HCT116 (cell line): ENCODE data around the gene MYPN. TPM values are rescaled to one million over a fixed set of nuclear protein-coding genes. Genes with fewer than 3 reads are reported as not detected.

Experiments
- ATAC-seq: fragments of 200-7000 bp; cut with Tn5 transposase; 2 replicates; pipeline ENCODE4 v1.9.1; 2020; ENCODE audit warnings: mild to moderate bottlenecking, moderate library complexity
- BruUV-seq: library from RNA; stranded (reverse); fragments of 400-500 nt; replicated peaks from 2 replicates; lab custom pipeline; 2021; lab: Mats Ljungman, UMichigan
- CTCF ChIA-PET: fragments of 300-600 bp; sonication (Branson Sonifier 250); formaldehyde crosslinking; loops from one replicate; lab custom pipeline; 2021; ENCODE audit warnings: antibody characterized with exemption; lab: Charles Lee
- POLR2A ChIA-PET: fragments of 300-600, 350-600 bp; sonication (Branson Sonifier 250); formaldehyde crosslinking; loops from one replicate; lab custom pipeline; 2021; ENCODE audit warnings: antibody characterized with exemption; lab: Charles Lee
- RAD21 ChIA-PET, 2 experiments: fragments of 300-600 bp; sonication (Branson Sonifier 250); formaldehyde crosslinking; loops; one replicate each; lab custom pipeline; 2023; ENCODE audit warnings: low total read pairs in 2 of 2; ENCODE audit not compliant: uncharacterized antibody in 2 of 2, unreplicated experiment in 2 of 2, low non-redundant PET in 1 of 2; lab: Charles Lee
- DNase-seq: peaks from one replicate; pipeline ENCODE4 v3.0.0-alpha.2; 2010; ENCODE audit warnings: low read depth, low spot score
- H2AFZ ChIP-seq: fragments of 200-600 bp; shearing (Covaris generic), sonication (generic); 2 replicates; pipeline ENCODE4 v1.6.1; 2017; ENCODE audit warnings: low read depth, mixed run types, mixed read lengths, antibody characterized with exemption, low read length; ENCODE audit not compliant: poor library complexity, severe bottlenecking
- H3K27ac ChIP-seq: 2 replicates; pipeline ENCODE4 v1.5.1; 2012; ENCODE audit warnings: low read depth, low read length
- H3K27me3 ChIP-seq: fragments of 200-600 bp; sonication (generic); 2 replicates; pipeline ENCODE4 v1.6.1; 2016; ENCODE audit warnings: mixed run types, low read length, mixed read lengths; ENCODE audit not compliant: insufficient read depth
- H3K36me3 ChIP-seq, 2 experiments: fragments of 200-500 bp in 1 of 2; fragments of 200-600 bp in 1 of 2; sonication (Bioruptor generic) in 1 of 2; sonication (generic) in 1 of 2; 2 replicates each; pipeline versions ENCODE4 v1.5.1 to v1.6.1; 2014 to 2016; ENCODE audit warnings: low read length in 2 of 2, inconsistent platforms in 1 of 2, mixed read lengths in 1 of 2, mixed run types in 1 of 2; ENCODE audit not compliant: insufficient read depth in 2 of 2, control insufficient read depth in 1 of 2
- H3K4me1 ChIP-seq, 2 experiments: fragments of 200-600 bp in 1 of 2; sonication (generic) in 1 of 2; 2 replicates each; pipeline versions ENCODE4 v1.5.1 to v1.6.1; 2012 to 2017; ENCODE audit warnings: low read length in 2 of 2, inconsistent platforms in 1 of 2, mild to moderate bottlenecking in 1 of 2, mixed read lengths in 1 of 2, mixed run types in 1 of 2, moderate library complexity in 1 of 2; ENCODE audit not compliant: insufficient read depth in 2 of 2, control insufficient read depth in 1 of 2
- H3K4me2 ChIP-seq: fragments of 200-600 bp; sonication (generic); 2 replicates; pipeline ENCODE4 v1.6.1; 2017; ENCODE audit warnings: mixed run types, low read length, mixed read lengths
- H3K4me3 ChIP-seq, 2 experiments: fragments of 200-600 bp in 1 of 2; sonication (generic) in 1 of 2; replicated peaks in 1 of 2; 2 replicates each; pipeline ENCODE4 v1.5.1; 2011 to 2016; ENCODE audit warnings: low read length in 2 of 2, control low read depth in 1 of 2, low read depth in 1 of 2, mild to moderate bottlenecking in 1 of 2, mixed read lengths in 1 of 2, mixed run types in 1 of 2
- H3K79me2 ChIP-seq: fragments of 200-600 bp; sonication (generic); 2 replicates; pipeline ENCODE4 v1.6.1; 2017; ENCODE audit warnings: mild to moderate bottlenecking, mixed run types, low read length, moderate library complexity, mixed read lengths; ENCODE audit not compliant: insufficient read depth
- H3K9ac ChIP-seq: fragments of 200-600 bp; sonication (generic); 2 replicates; pipeline ENCODE4 v1.6.1; 2016; ENCODE audit warnings: low read length, mixed read lengths
- H3K9me2 ChIP-seq: fragments of 200-600 bp; sonication (generic), shearing (Covaris generic); 2 replicates; pipeline ENCODE4 v1.6.1; 2017; ENCODE audit warnings: mixed run types, mild to moderate bottlenecking, moderate library complexity; ENCODE audit not compliant: insufficient read depth
- H3K9me3 ChIP-seq, 2 experiments: fragments of 200-500 bp in 1 of 2; fragments of 200-600 bp in 1 of 2; sonication (Bioruptor generic) in 1 of 2; sonication (generic) in 1 of 2; 2 replicates each; pipeline ENCODE4 v1.6.1; 2014 to 2017; ENCODE audit warnings: low read length in 2 of 2, mixed read lengths in 2 of 2, inconsistent platforms in 1 of 2, low read depth in 1 of 2, mild to moderate bottlenecking in 1 of 2, mixed run types in 1 of 2, moderate library complexity in 1 of 2; ENCODE audit not compliant: control insufficient read depth in 1 of 2, insufficient read depth in 1 of 2
- H4K20me1 ChIP-seq: fragments of 200-600 bp; sonication (generic), shearing (Covaris generic); 2 replicates; pipeline ENCODE4 v1.6.1; 2017; ENCODE audit warnings: mixed run types, mild to moderate bottlenecking, moderate library complexity; ENCODE audit not compliant: insufficient read depth
- CBX3 ChIP-seq: IDR thresholded peaks from 2 replicates; pipeline ENCODE4 v1.6.1; 2012; ENCODE audit warnings: low read depth
- CTCF ChIP-seq, 3 experiments: fragments of 200-600 bp in 1 of 3; sonication (generic) in 1 of 3; IDR thresholded peaks in 2 of 3; conservative IDR thresholded peaks in 1 of 3; 2 replicates each; pipeline ENCODE4 v1.5.1; 2012 to 2017; ENCODE audit warnings: low read depth in 2 of 3, low read length in 2 of 3, antibody characterized with exemption in 1 of 3, borderline replicate concordance in 1 of 3, control low read depth in 1 of 3, mild to moderate bottlenecking in 1 of 3, mixed read lengths in 1 of 3, mixed run types in 1 of 3, moderate library complexity in 1 of 3; ENCODE audit not compliant: insufficient read depth in 1 of 3
- EGR1 ChIP-seq: IDR thresholded peaks from 2 replicates; pipeline ENCODE4 v1.6.1; 2012; ENCODE audit warnings: low read depth
- ELF1 ChIP-seq: IDR thresholded peaks from 2 replicates; pipeline ENCODE4 v1.6.1; 2012; ENCODE audit warnings: low read depth, borderline replicate concordance
- EZH2 ChIP-seq: fragments of 200-600 bp; sonication (generic); IDR thresholded peaks from 2 replicates; pipeline ENCODE4 v1.6.1; 2017; ENCODE audit warnings: antibody characterized with exemption, mixed run types
- EZH2phosphoT487 ChIP-seq: fragments of 200-600 bp; IDR thresholded peaks from 2 replicates; pipeline ENCODE4 v1.6.1; 2018; ENCODE audit warnings: antibody characterized with exemption, borderline replicate concordance
- JUND ChIP-seq: IDR thresholded peaks from 2 replicates; pipeline ENCODE4 v1.6.1; 2012
- MAX ChIP-seq: IDR thresholded peaks from 2 replicates; pipeline ENCODE4 v1.6.1; 2012
- REST ChIP-seq: IDR thresholded peaks from 2 replicates; pipeline ENCODE4 v1.6.1; 2012; ENCODE audit warnings: low read depth
- SRF ChIP-seq: IDR thresholded peaks from 2 replicates; pipeline ENCODE4 v1.6.1; 2012; ENCODE audit warnings: low read depth
- YY1 ChIP-seq: IDR thresholded peaks from 2 replicates; pipeline ENCODE4 v1.6.1; 2011; ENCODE audit warnings: low read length, low read depth, moderate library complexity, mild to moderate bottlenecking; ENCODE audit not compliant: insufficient replicate concordance; ENCODE audit errors: extremely low read depth
- ZNF274 ChIP-seq: fragments of 200-500 bp; sonication (Bioruptor generic); IDR thresholded peaks from 2 replicates; pipeline ENCODE4 v1.6.1; 2014; ENCODE audit warnings: mild to moderate bottlenecking, low read depth, low read length, inconsistent platforms
- intact Hi-C: fragments of 100-400 bp; cut with micrococcal nuclease; formaldehyde crosslinking; loops from 2 replicates; pipeline ENCODE4 v1.10.0; 2022
- total RNA-seq: library from RNA; stranded (reverse); gene quantifications from one replicate; pipeline ENCODE4 v1.2.1, GENCODE V29; 2021; ENCODE audit not compliant: unreplicated experiment

Gene MYPN
- total RNA-seq, 1 experiment from 2014 or later = 0.34 TPM

GRCh38 chr10:68079434-68079833 is 29.9 kb upstream of the MYPN start:
- peaks cover 3 to 11% of the 10 kb centered on the region in 2 experiments; a peak in 3 of 4 replicates for H3K4me1 ChIP-seq
- no peaks in the 10 kb centered on the region for H3K9me3 ChIP-seq
- no peaks in the 10 kb centered on the region for H4K20me1 ChIP-seq
- no peak overlapping the region for H3K27ac ChIP-seq
- H3K9me2 ChIP-seq = no peaks in the 10 kb centered on the region
- POLR2A ChIA-PET = no interaction called here
- H3K4me2 ChIP-seq = no peak overlapping the region
- H3K9ac ChIP-seq = no peak overlapping the region
- ATAC-seq = no peak
- peaks cover 7% of the 10 kb centered on the region for H3K79me2 ChIP-seq
- H3K27me3 ChIP-seq = no peaks in the 10 kb centered on the region
- CTCF ChIA-PET = no interaction called here
- no peaks in the 10 kb centered on the region for H3K36me3 ChIP-seq
- RAD21 ChIA-PET = no interaction called here
- BruUV-seq = no TSS peak
- intact Hi-C loops = no loop called here
- DNase-seq = no peak
- TF ChIP-seq CBX3 (no peak), EZH2 (no peak), YY1 (no peak), EZH2phosphoT487 (no peak), ELF1 (no peak), SRF (no peak), REST (no peak), JUND (no peak), ZNF274 (no peak), MAX (no peak), CTCF (IDR thresholded peaks at IDR 0.05 in 2 of 3, conservative IDR thresholded peaks at IDR 0.05 in 1 of 3; ENCODE audit: borderline replicate concordance in 1 of 3, insufficient read depth in 1 of 3, low read depth in 2 of 3, low read length in 2 of 3) (no peak), EGR1 (no peak)
- no peak overlapping the region for H2AFZ ChIP-seq
- H3K4me3 ChIP-seq = no peak overlapping the region
